AG09309 (cell line): ENCODE measurements around the gene KIF18B.
"Not testable (repeated sequence)": the region's sequence is repeated elsewhere in the genome, so short reads cannot be mapped to it uniquely, and the experiment has no call there.

ENCODE experiments used
- DNase-seq: peaks from one replicate; pipeline ENCODE4 v3.0.0-alpha.2; 2010; ENCODE audit warnings: low read depth
- H3K4me3 ChIP-seq: 2 replicates; pipeline ENCODE4 v1.5.1; 2011; ENCODE audit warnings: mild to moderate bottlenecking, low read depth, low read length, moderate library complexity; ENCODE audit not compliant: control insufficient read depth
- TF ChIP-seq, protein P1 (sequence below): IDR thresholded peaks from 2 replicates; pipeline ENCODE4 v1.5.1; 2011; ENCODE audit warnings: mild to moderate bottlenecking, low read depth, low read length, inconsistent platforms; ENCODE audit not compliant: insufficient read depth, control insufficient read depth; ENCODE audit errors: missing control alignments

The KIF18B gene

DNA sequence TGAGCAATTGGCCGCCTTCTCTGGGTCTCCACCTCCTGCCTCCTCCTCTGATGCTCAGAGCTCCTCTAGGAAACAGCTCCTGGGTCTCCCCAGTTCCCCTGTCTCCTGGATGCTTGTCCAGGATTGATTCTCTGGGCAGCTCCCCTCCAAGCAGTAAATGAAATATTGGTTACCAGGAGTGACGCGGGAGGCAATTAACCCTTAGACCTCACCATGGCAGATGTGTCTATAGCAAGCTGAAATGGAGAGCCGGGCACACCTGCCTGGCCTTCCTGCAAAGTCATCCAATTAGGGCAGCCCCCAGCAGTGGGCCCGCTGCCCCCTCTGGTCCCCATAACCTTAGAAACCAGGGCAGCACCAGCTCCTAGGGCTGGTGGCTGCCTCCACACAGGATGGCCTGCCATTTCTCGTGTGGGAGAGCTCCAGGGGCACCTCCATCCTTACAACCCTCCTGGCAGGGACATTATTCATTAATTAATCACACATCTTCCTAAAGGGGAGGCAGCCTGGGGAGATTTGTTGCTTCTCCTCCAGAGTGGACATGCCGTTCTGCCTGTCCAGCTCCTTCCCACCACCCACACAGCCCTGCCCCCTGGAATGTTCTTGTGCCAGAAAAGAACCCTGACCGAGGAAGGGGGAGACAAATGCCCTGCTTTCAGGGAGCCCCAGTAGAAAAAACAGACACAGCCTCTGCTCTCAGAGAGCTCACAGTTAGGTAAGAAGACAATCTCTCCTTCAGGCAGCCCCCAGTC lies 8.3 kb upstream of the KIF18B start:
- TF ChIP-seq, protein P1, sequence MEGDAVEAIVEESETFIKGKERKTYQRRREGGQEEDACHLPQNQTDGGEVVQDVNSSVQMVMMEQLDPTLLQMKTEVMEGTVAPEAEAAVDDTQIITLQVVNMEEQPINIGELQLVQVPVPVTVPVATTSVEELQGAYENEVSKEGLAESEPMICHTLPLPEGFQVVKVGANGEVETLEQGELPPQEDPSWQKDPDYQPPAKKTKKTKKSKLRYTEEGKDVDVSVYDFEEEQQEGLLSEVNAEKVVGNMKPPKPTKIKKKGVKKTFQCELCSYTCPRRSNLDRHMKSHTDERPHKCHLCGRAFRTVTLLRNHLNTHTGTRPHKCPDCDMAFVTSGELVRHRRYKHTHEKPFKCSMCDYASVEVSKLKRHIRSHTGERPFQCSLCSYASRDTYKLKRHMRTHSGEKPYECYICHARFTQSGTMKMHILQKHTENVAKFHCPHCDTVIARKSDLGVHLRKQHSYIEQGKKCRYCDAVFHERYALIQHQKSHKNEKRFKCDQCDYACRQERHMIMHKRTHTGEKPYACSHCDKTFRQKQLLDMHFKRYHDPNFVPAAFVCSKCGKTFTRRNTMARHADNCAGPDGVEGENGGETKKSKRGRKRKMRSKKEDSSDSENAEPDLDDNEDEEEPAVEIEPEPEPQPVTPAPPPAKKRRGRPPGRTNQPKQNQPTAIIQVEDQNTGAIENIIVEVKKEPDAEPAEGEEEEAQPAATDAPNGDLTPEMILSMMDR: no peak
- DNase-seq: no peak
- H3K4me3 ChIP-seq: no peak overlapping the region

DNA sequence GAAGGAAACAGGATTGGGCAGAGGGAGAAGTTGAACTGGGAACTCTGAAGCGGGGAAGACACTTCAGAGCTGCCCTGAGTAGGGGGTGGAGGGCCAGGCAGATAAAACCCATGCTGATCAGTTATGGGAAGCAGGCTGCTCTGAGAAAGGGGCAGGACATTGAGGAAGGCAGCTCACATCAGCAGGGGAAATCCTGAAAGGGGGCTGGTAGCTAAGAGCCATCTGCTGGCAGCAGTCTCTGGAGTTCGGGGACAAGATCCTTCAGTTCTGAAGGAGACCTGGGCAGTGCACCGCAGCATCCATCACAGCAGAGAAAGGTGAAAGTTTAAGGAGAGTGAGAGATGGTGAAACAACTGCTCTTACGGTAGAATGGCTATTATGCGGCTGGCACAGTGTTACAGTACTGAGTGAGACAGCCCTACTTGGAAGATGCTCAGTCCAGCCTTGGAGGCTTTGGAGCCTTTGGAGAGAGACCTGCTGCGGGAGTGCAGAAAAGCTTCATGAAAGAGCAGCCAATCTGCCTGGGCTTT lies 5.4 kb upstream of the KIF18B start:
- TF ChIP-seq, protein P1: no peak
- no peak overlapping the region for H3K4me3 ChIP-seq
- DNase-seq: no peak

DNA sequence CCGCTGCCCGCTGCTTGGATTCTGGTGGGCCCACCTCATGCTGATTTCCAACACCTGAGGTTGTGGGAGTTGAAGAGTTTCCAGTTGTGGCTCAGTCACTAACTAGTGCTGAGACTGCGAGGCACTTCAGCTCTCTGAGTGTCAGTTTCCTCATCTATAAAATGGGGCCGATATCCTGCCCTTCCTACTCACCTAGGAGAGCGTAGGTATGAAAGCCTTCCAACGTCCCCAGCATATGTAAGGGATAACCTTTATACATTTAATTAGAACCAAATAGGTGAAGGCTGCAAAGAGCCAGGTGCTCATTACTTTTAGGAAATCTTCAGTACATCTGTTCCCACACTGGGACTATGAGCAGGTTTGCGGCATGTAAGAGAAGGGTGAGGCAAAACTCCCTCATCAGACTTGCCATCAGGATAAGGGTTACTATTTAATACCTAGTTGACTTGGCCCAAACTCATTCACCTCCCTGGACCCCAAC lies 782 bp upstream of the KIF18B start:
- H3K4me3 ChIP-seq: peak overlapping the region; percentile 89
- TF ChIP-seq, protein P1: no peak
- no peak for DNase-seq

DNA sequence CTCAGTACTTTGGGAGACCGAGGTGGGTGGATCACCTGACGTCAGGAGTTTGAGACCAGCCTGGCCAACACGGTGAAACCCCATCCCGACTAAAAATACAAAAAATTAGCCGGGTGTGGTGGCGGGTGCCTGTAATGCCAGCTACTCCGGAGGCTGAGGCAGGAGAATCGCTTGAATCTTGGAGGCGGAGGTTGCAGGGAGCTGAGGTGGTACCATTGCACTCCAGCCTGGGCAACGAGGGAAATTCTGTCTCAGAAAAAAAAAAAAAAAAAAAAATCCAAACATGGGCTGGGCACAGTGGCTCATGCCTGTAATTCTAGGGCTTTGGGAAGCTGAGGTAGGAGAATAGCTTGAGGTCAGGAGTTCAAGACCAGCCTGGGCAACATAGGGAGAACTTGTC lies 1.9 kb downstream of the KIF18B start:
- not testable (repeated sequence) for H3K4me3 ChIP-seq, DNase-seq

DNA sequence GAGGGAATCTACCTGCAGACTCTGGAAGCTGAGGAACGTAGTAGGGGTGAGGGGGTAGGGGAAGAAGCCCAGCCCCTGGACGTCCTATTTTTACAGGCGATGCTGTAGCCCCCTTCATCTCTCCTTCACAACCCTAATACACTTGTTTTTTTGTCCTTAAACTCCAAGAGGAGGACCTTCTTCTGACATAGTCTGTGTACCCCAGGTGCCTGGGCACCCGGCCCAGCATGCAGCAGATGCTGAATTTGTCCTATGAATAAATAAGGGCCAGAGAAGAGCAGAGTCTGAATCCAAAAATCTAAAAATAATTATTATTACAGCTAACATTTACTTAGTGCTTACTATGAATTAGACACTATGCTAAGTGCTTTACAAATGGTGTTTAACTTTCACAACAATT lies 5.1 kb downstream of the KIF18B start:
- no peak overlapping the region for H3K4me3 ChIP-seq
- no peak for DNase-seq
- TF ChIP-seq, protein P1: no peak

DNA sequence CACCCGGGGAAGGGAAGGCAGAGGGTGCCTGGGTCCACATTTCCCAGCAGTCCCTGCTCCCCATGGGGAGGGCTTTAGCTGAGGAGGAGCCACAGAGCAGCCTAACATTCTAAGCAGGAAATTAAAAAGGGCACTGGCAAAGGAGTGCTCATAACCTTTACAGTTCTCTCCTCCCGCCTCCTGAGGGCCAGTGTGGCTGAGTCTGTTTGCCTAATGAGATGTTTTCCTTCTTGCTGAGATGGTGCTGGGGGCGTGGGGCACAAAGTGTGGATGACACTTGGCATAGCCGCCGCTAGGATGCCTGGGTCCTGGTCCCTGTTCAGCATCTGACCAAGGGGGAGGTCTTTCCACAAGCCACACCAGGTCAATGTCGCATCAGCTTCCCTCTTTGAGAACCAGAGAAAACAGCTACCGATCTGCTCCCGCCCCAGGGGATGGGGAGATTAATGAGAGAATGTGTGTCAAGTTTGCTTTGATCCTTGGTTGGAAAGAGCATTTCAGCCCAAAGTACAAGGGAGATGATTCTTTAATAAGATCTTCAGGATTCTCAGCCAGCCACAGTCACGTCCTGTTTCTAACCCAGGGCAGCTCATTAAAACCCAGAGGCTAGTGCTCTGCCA lies 5.8 kb downstream of the KIF18B start:
- no peak overlapping the region for H3K4me3 ChIP-seq
- TF ChIP-seq, protein P1: no peak

DNA sequence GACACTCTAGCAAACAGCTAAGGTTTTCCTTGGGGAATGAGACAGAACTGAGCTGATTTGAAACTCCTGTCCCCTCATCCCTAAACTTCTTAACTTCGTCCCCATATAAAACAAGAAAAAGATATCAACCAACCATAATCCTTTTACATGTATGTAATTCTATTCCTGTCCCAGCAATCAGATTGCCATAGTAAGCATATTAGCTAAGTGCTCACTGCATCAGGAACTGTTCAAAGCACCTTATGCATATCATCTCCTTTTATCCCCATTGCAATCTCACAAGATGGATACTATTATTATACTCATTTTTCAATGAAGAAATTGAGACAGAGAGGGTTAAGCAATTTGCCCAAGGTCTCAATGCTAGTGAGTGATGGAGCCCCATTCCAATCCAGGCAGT lies 6.8 kb downstream of the KIF18B start:
- TF ChIP-seq, protein P1: no peak
- no peak overlapping the region for H3K4me3 ChIP-seq
- DNase-seq: no peak

More for the DNA sequence above, 5.8 kb downstream of the KIF18B start:
- no peak for DNase-seq
